DLD1 (cell line): ENCODE measurements around the gene CCDC92B.
"Not testable (repeated sequence)": the region's sequence is repeated elsewhere in the genome, so short reads cannot be mapped to it uniquely, and the experiment has no call there.

Experiments
- in situ Hi-C: cut with HindIII; loops from 2 replicates; pipeline ENCODE4 v1.10.0; 2017; ENCODE audit warnings: low sequenced_read_pairs

The CCDC92B gene

DNA sequence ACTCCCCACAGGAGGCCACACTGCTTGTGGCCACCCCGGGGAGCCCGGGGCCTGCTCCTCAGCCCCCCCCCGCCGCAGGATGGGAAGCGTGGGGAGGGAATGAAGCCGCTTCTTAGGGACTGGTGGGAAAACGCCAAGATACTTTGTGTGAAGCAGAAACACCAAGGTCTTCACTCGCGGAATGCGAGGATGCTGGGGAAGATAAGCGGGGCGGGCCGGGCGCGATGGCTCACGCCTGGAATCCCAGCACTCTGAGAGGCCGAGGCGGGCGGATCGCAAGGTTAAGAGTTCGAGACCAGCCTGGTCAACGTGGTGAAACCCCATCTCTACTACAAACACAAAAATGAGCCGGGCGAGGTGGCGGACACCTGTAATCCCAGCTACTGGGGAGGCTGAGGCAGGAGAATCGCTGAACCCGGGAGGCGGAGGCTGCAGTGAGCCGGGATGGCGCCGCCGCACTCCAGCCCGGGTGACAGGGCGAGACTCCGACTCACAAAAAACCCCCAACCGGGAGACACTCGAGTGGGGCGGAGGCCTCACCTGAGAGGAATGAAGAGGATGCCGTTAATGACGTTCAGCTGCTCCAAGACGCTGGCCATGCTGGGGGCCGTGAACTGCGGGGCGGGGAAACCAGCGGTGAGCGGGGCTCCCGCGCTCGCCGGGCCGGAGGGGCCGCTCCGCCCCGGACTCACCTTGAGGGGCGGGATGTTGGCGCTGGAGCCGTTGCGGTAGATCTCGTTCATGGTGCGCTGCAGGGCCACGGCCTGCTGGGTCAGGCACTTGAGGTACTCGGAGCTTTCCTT is 58.2 kb downstream of the CCDC92B start:
- in situ Hi-C loops, result no loop called here

DNA sequence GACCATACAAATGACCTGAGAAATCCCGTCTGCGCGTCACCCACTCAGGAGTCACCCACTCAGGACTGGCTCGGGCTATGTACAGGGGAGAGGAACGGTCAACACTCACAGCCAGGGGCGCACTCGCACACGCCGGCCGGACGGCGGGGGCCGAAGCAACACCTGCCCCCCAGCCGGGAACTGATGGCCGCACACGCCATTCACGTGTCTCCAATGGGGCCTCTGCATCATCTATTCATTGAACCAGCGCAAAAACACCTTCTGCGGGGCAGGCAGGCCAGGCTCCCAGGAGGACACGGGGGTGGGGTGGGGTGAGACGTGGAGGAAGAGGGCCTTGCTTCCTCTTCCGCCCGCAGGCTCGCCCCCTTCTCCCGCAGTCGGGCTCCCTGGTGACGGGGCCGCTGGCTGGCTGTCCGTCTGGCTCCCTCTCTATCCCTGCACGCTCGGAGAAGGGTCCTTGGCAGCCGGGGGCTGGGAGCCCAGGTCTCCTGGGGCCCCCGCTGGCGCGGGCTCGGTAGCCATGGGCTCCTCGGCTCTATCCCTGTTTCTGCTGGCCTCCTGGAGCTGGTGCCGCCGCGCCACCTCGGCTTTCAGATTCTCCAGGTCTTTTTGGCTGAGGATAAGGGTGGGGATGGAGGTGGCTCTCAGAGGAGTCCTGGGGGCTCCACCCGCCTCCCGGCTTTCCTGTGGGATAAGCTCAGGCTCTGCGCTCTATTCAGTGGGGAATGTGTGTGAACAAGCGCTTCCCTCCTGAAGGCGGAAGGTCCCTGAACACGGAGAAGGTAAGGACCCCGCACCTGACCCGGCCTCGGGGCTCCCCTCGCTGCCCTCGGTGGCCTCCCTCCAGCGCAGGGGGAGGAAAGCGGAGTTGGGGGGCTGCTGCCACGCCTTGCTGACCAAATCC is 59.0 kb downstream of the CCDC92B start:
- in situ Hi-C loops, result no loop called here

DNA sequence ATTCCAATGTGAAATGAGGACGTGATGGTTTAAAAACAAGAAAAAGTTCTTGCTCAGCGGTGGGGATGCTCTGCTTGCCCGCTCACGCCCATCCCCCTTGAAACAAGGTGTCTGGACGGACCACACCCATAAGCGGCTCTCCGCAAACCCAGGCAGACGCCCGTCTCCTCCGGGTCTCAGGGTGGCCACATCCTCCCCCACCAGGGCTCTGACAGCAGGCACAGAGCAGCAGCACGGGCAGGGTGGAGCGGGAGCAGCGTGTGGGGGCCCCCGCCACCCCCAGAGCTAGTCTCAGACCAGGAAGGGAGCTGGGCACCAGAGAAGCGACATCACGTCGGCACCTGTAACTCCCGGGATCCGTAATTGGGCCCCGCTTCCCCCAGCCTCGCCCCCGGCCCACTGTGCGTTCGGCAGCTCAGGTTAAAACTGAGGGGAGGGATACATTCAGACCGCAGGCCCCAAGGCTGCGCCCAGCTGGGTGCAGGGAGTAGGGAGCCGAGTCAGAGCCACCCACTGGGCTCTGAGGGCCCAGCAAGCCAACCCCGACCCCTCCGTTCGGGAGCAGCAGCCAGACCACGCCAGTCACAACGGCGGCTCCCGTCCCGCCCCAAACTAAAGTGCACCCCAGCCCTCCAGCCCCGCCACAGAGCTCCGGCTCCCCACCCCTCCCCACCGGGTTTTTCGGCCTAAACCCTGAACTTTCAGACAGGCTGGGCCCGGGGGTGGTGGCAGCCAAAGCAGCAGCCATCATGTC is 59.9 kb downstream of the CCDC92B start:
- in situ Hi-C loops, result no loop called here

DNA sequence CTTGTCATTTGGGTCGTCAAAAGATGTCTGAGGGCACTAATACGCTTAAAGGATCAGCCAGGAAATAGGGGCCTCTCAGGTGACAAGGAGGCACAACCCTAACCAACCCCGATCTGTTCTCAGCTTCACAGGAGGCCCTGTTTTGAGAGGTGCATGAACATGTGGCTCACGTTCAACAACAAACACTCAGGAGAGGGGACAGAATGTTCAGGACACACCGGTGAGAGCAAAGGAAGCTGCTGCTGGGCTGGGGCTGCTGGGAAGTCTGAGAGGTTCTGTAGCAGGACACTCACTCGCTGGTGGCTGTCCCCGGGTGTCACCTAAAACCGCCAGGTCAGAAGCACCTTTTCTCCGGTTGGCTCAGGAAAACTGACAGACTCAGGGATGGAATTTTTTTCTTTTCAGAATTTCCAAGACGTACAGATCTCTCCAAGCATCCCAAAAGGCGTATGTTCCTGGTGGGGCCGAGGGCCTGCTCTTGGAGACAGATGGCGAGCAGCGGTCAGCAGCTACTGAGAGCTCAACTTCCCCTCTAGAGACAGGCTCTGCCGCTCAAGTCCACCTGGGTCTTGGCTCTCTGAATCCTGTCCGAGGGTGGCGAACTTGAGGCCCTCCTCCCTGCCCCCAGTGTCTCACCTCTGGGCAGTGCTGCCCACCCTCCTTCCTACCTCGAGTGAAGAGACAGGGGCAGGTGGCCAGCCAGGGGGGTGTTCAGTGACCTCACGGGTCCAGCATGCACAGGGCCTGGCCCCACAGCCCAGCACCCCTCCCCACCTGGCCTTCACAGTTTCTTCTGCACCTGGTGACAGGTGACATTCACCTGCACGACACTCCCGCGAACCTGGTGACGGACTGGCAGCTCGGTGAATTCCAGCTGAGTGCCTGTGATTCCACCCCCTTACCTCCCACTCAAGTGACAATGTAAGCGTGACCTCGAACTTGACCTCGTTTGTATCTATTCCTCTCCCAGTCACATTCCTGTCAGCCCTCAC is 60.8 kb downstream of the CCDC92B start:
- in situ Hi-C loops, result no loop called here

DNA sequence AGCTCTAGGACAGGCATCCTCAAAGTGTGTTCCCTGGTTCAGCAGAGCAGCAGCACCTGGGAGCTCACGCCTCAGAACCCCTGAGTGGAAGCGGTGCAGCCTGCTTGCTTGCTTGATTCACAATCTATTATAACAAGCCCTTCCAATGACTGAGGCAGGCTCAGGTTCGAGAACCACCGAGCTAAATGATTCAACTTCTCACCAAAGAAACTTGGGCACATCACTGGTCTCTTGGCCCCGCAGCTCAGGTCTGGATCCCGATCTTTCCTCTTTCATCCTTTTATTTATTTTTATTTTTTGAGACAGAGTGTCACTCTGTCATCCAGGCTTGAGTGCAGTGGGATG is 62.4 kb downstream of the CCDC92B start:
- in situ Hi-C loops, result no loop called here

DNA sequence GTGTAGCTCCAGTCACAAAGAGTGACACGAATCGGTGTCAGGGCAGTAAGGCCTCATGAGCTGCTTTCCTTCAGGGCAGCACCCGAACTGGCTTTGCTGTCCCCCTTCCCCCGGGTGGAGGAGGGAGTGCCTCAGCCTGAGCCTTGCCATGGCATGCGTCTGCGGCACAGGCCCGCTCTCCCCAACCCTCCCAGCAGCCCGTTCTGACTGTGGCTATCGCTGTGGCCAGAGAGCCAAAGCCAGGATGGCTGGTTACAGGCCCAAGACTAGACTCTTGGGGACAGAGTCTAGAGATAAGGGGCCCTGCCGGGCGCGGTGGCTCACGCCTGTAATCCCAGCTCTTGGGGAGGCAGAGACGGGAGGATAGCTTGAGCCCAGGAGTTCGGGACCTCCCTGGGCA is 63.8 kb downstream of the CCDC92B start:
- in situ Hi-C loops, result no loop called here

DNA sequence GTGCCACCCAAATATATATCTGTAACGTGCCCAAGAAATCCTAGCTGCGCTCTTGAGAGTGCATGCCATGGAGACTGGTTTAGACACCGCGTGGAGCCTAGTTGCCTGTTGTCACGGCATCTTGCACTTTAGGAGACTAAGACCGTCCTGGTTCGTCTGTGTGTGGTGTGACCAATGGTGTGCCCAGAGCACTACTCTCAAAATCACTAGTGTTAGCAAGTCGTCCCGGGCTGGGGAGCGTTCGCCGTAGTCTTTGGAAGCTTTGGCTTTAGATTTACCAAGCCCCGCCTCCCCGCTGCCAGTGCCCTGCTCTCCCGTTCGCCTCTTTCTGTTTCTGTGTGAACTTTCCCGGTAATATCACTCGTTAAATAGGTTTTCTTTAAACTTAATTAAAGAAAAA is 64.9 kb downstream of the CCDC92B start:
- in situ Hi-C loops, result no loop called here

DNA sequence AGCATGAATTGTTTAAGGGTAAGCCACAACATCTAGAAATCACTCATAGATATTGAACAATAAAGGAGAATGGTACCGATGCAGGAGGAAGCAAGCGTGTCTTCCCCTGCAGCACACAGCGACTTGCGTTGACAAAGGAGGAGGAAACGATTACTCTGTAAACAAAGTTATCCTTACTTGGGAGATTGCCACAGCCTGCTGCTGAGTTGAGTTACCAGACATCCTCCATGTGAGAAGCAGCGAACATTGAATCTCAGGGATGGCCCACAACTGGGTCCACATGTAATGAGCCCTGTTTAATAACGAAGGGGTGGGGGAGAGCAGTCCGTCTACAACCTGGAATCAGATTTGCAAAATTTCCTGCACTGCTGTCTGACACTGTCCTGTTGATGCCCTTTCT is 65.5 kb downstream of the CCDC92B start:
- in situ Hi-C loops, result no loop called here

DNA sequence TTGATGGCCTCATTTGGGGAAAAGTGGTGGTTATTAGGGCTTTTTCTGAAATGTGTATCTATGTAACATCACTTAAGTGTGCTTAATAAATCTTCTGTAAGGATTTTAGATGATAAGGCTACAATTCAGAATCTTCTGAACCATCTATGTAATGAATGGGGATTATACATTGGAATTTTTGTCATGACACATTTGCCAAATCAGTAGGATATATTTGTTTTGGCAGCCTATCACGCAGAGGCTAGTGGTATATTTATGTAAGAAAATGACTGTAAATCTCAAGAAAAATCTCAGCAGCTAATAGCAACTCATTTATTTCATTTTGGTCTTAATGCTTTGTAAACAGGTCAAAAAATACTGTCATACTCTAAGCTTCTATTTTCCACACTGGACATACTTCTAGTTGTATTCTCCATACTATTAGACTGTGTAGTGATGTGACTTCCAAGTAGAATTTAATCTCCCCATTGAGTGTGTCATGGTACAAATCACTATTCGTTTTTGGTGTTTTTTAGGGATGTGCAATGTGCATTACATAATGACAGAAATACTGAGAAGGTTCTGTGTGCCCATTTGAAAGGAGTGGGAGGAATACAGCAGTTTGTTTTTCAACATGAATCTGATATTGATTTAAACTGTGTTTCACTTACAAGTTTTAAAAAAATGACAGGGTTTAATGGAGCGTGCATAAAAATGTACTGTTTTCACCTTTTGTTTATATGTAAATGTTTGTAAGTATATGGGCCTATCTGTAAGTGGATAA is 67.1 kb downstream of the CCDC92B start:
- in situ Hi-C loops, result no loop called here

DNA sequence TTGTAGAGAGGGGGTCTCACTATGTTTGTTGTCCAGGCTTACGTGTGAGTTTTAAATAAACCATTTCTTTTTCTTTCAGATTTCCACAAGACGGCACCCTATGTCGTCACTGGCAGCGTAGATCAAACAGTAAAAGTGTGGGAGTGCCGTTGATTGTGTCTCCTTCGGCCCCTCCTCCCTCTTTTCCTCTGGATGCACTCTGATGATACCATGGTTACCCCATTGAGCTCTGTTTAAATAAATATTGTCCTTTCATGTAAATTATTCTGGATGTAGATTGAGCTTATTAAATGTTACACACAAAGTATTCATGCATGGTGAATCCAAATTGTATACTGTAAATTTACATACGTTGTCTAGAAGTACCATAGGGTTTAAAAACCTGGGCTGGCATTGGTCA is 67.8 kb downstream of the CCDC92B start:
- in situ Hi-C loops, result no loop called here

DNA sequence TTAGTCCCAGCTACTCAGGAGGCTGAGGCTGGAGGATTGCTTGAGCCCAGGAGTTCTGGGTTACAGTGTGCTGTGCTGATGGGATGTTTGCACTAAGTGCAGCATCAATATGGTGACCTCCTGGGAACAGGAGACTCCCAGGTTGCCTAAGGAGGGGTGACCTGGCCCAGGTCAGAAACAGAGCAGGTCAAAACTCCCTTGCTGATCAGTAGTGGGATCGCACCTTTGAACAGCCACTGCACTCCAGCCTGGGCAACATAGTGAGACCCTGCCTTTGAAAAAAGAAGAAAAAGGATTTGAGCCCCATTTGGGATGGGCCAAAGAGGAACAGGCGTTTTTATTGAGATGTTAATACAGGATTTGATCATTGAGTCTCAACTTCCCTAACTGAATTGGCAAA is 68.5 kb downstream of the CCDC92B start:
- in situ Hi-C loops, result no loop called here

DNA sequence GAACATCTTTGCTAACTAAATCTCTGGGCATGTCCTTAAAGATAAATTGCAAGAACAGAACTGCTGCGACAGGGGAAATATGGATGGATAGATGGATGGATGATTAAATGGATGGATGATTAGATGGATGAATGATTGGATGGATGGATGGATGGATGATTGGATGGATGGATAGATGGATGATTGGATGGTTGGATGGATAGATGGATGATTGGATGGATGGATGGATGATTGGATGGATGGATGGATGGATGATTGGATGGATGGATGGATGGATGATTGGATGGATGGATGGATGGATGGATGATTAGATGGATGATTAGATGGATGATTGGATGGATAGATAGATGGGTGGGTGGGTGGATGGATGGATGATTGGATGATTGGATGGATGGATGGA is 70.2 kb downstream of the CCDC92B start:
- in situ Hi-C loops, result not testable (repeated sequence)
